ENCODE measurements around the gene TIAL1.

- TF ChIP-seq POLR2A (IDR thresholded peaks at IDR 0.05; ENCODE audit: borderline replicate concordance, extremely low read depth, insufficient read depth, insufficient read length) (no peak), EZH2 (IDR thresholded peaks at IDR 0.05) (no peak), CTCF (IDR thresholded peaks at IDR 0.05 in 2 of 3, conservative IDR thresholded peaks at IDR 0.05 in 1 of 3; ENCODE audit: borderline replicate concordance in 1 of 3, insufficient read depth in 1 of 3, low read depth in 2 of 3, low read length in 2 of 3) (no peak), JUND (IDR thresholded peaks at IDR 0.05) (no peak), ZBTB33 (IDR thresholded peaks at IDR 0.05; ENCODE audit: extremely low read depth, insufficient replicate concordance, low read length) (no peak), RAD21 (IDR thresholded peaks at IDR 0.05; ENCODE audit: low read depth) (no peak), POLR2AphosphoS5 (IDR thresholded peaks at IDR 0.05; ENCODE audit: low read depth, low read length) (no peak)
- TF ChIP-seq, protein P1, sequence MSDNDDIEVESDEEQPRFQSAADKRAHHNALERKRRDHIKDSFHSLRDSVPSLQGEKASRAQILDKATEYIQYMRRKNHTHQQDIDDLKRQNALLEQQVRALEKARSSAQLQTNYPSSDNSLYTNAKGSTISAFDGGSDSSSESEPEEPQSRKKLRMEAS (IDR thresholded peaks at IDR 0.05): no peak
These were observed 63.3 kb downstream of the TIAL1 start for GRCh38 chr10:119533473-119533872.
